ENCODE data around the gene CAMK1G. TPM values are rescaled to one million over a fixed set of nuclear protein-coding genes. Genes with fewer than 3 reads are reported as not detected.

Gene CAMK1G
- total and polyA plus RNA-seq, 2 experiments from 2014 or later, result 0.32 to 0.76 TPM

GRCh38 chr1:209587789-209588188, 4.3 kb downstream of the CAMK1G start:
- H3K27me3 Mint-ChIP-seq (ENCODE audit: insufficient read depth, low read depth, poor library complexity), result peaks cover 3% of the 10 kb centered on the region
- no peak for ATAC-seq
- H3K4me2 ChIP-seq, result no peak overlapping the region

More at GRCh38 chr1:209587789-209588188, 4.3 kb downstream of the CAMK1G start:
- Histone ChIP-seq H3K27ac (ENCODE audit: low read depth) (no peak overlapping the region), H3K9me2 (ENCODE audit: insufficient read depth) (no peaks in the 10 kb centered on the region), H3K4me1 (ENCODE audit: insufficient read depth) (peaks cover 16% of the 10 kb centered on the region), H3K27me3 (ENCODE audit: insufficient read depth) (peaks cover 28% of the 10 kb centered on the region), H3K4me3 (no peak overlapping the region), H3K79me2 (replicated peaks; ENCODE audit: insufficient read depth) (no peaks in the 10 kb centered on the region), H2AFZ (no peak overlapping the region), H3F3A (replicated peaks; ENCODE audit: low read depth) (no peaks in the 10 kb centered on the region), H3K36me3 (ENCODE audit: insufficient read depth) (no peaks in the 10 kb centered on the region), H4K20me1 (replicated peaks; ENCODE audit: insufficient read depth) (no peaks in the 10 kb centered on the region)
- Mint-ChIP-seq H3K27ac (no peak overlapping the region), H3K36me3 (ENCODE audit: low read depth) (no peaks in the 10 kb centered on the region), H3K9me3 (peaks cover 6% of the 10 kb centered on the region; the same call in 2 of the 3 replicates), H3K4me1 (peaks cover 13% of the 10 kb centered on the region), H3K4me3 (no peak overlapping the region)
- TF ChIP-seq EZH2phosphoT487 (IDR thresholded peaks at IDR 0.05; ENCODE audit: unreplicated experiment) (no peak), ZNF462 (CRISPR knock-in tag; IDR thresholded peaks at IDR 0.05) (no peak), CTCF (conservative IDR thresholded peaks at IDR 0.05; ENCODE audit: low read depth in 2 of 2) (no peak), ZNF331 (CRISPR knock-in tag; IDR thresholded peaks at IDR 0.05; ENCODE audit: low read depth) (no peak), JUNB (IDR thresholded peaks at IDR 0.05; ENCODE audit: unreplicated experiment) (no peak), POLR2AphosphoS5 (IDR thresholded peaks at IDR 0.05; ENCODE audit: low read depth) (no peak), NANOG (IDR thresholded peaks at IDR 0.05; ENCODE audit: borderline replicate concordance) (no peak), EZH2 (IDR thresholded peaks at IDR 0.05; ENCODE audit: low read depth, unreplicated experiment) (no peak)
- TF ChIP-seq, protein P1, sequence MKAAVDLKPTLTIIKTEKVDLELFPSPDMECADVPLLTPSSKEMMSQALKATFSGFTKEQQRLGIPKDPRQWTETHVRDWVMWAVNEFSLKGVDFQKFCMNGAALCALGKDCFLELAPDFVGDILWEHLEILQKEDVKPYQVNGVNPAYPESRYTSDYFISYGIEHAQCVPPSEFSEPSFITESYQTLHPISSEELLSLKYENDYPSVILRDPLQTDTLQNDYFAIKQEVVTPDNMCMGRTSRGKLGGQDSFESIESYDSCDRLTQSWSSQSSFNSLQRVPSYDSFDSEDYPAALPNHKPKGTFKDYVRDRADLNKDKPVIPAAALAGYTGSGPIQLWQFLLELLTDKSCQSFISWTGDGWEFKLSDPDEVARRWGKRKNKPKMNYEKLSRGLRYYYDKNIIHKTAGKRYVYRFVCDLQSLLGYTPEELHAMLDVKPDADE (IDR thresholded peaks at IDR 0.05), result no peak
- no peak for DNase-seq (ENCODE audit: low spot score)
